Endothelial cell of umbilical vein (primary cell): ENCODE results near the gene SLC25A21. TPM values are rescaled to one million over a fixed set of nuclear protein-coding genes. Genes with fewer than 3 reads are reported as not detected.

Source experiments
- BruUV-seq: library from RNA; stranded (reverse); fragments of 400-500 nt; replicated peaks from 2 replicates; lab custom pipeline; 2021; lab: Mats Ljungman, UMichigan
- CTCF ChIA-PET: fragments of 300-600, 350-600 bp; sonication (Branson Sonifier 250); formaldehyde crosslinking; loops from one replicate; lab custom pipeline; 2021; ENCODE audit warnings: antibody characterized with exemption, inconsistent platforms; lab: Charles Lee
- POLR2A ChIA-PET: fragments of 300-600, 350-600 bp; sonication (Branson Sonifier 250); formaldehyde crosslinking; loops from one replicate; lab custom pipeline; 2021; ENCODE audit warnings: antibody characterized with exemption, inconsistent platforms; lab: Charles Lee
- DNase-seq: peaks from one replicate; pipeline ENCODE4 v3.0.0-alpha.2; 2011; ENCODE audit warnings: low read depth, low spot score
- FAIRE-seq: peaks from 2 replicates; lab custom pipeline; 2011; peaks lifted over from hg19 to GRCh38; lab: Jason Lieb, UNC
- H2AFZ ChIP-seq: 2 replicates; pipeline ENCODE4 v1.6.0; 2012; ENCODE audit warnings: low read depth, low read length, control low read depth, inconsistent platforms
- H3K27ac ChIP-seq: 2 replicates; pipeline ENCODE4 v1.5.1; 2011; ENCODE audit warnings: low read depth, mild to moderate bottlenecking, control low read depth, low read length, moderate library complexity; ENCODE audit not compliant: insufficient read depth
- H3K27me3 ChIP-seq, 2 experiments: 2 replicates each; pipeline versions ENCODE4 v1.6.0 to v1.6.1; 2011; ENCODE audit warnings: low read length in 2 of 2, mixed read lengths in 1 of 2; ENCODE audit not compliant: control insufficient read depth in 2 of 2, insufficient read depth in 2 of 2
- H3K36me3 ChIP-seq, 2 experiments: 2 replicates in 1 of 2; 3 replicates in 1 of 2; pipeline ENCODE4 v1.5.1; 2011; ENCODE audit warnings: low read length in 2 of 2, mild to moderate bottlenecking in 1 of 2, moderate library complexity in 1 of 2; ENCODE audit not compliant: control insufficient read depth in 2 of 2, insufficient read depth in 2 of 2; ENCODE audit errors: extremely low read depth in 1 of 2
- H3K4me1 ChIP-seq: 3 replicates; pipeline ENCODE4 v1.5.1; 2011; ENCODE audit warnings: mild to moderate bottlenecking, low read length; ENCODE audit not compliant: control insufficient read depth, insufficient read depth; ENCODE audit errors: extremely low read depth
- H3K4me2 ChIP-seq: 2 replicates; pipeline ENCODE4 v1.6.1; 2011; ENCODE audit warnings: low read length, control low read depth, mixed read lengths; ENCODE audit not compliant: insufficient read depth
- H3K4me3 ChIP-seq, 3 experiments: fragments of 200-600 bp in 1 of 3; sonication (generic), shearing (Covaris generic) in 1 of 3; replicated peaks in 1 of 3; 2 replicates each; pipeline ENCODE4 v1.5.1; 2011 to 2016; ENCODE audit warnings: control low read depth in 3 of 3, low read length in 3 of 3, mild to moderate bottlenecking in 2 of 3, inconsistent platforms in 1 of 3, low read depth in 1 of 3, moderate library complexity in 1 of 3; ENCODE audit not compliant: insufficient read depth in 1 of 3
- H3K79me2 ChIP-seq: 2 replicates; pipeline ENCODE4 v1.6.0; 2012; ENCODE audit warnings: low read length, inconsistent platforms; ENCODE audit not compliant: control insufficient read depth, insufficient read depth
- H3K9ac ChIP-seq: replicated peaks from 2 replicates; pipeline ENCODE3; 2011; ENCODE audit warnings: low read length, control low read depth; ENCODE audit not compliant: insufficient read depth; ENCODE audit errors: extremely low read depth
- H3K9me1 ChIP-seq: replicated peaks from 3 replicates; pipeline ENCODE4 v1.6.0; 2011; ENCODE audit warnings: mild to moderate bottlenecking, low read length; ENCODE audit not compliant: control insufficient read depth, insufficient read depth; ENCODE audit errors: extremely low read depth
- H3K9me3 ChIP-seq: replicated peaks from 2 replicates; pipeline ENCODE4 v1.5.1; 2012; ENCODE audit warnings: low read length, inconsistent platforms; ENCODE audit not compliant: control insufficient read depth, insufficient read depth
- H4K20me1 ChIP-seq: replicated peaks from 2 replicates; pipeline ENCODE3; 2011; ENCODE audit warnings: mild to moderate bottlenecking, low read length; ENCODE audit not compliant: control insufficient read depth, insufficient read depth; ENCODE audit errors: extremely low read depth
- EZH2 ChIP-seq: IDR thresholded peaks from 2 replicates; pipeline ENCODE4 v1.6.1; 2012; ENCODE audit warnings: borderline replicate concordance, low read depth, mild to moderate bottlenecking, moderate library complexity, low read length, inconsistent platforms; ENCODE audit not compliant: severe bottlenecking
- FOS ChIP-seq: IDR thresholded peaks from 2 replicates; pipeline ENCODE4 v1.6.1; 2011; ENCODE audit warnings: mild to moderate bottlenecking, low read length, moderate library complexity, borderline replicate concordance; ENCODE audit not compliant: insufficient read depth
- GATA2 ChIP-seq: IDR thresholded peaks from 2 replicates; pipeline ENCODE4 v1.7.0; 2011; ENCODE audit warnings: low read depth, mild to moderate bottlenecking, moderate library complexity, mixed read lengths, low read length; ENCODE audit not compliant: insufficient read length, insufficient read depth
- MYC ChIP-seq: IDR thresholded peaks from one replicate; pipeline ENCODE4 v1.6.1; 2011; ENCODE audit warnings: mild to moderate bottlenecking, low read depth, low read length
- POLR2A ChIP-seq: IDR thresholded peaks from 2 replicates; pipeline ENCODE4 v1.6.1; 2012; ENCODE audit warnings: low read depth, mild to moderate bottlenecking, control low read depth, low read length
- POLR2AphosphoS5 ChIP-seq: IDR thresholded peaks from 2 replicates; pipeline ENCODE4 v1.6.1; 2012; ENCODE audit warnings: low read depth, mild to moderate bottlenecking, control low read depth, low read length, moderate library complexity; ENCODE audit not compliant: insufficient read depth
- dilution Hi-C: fragments of 300-500 bp; cut with MboI; formaldehyde crosslinking; loops from one replicate; pipeline ENCODE4 v1.15.0; 2019; ENCODE audit warnings: low sequenced_read_pairs; ENCODE audit not compliant: extremely low pct_ligation_motif_present
- intact Hi-C: fragments of 100-400 bp; cut with micrococcal nuclease; formaldehyde crosslinking; loops from one replicate; pipeline ENCODE4 v1.10.0; 2022
- polyA plus RNA-seq, 4 experiments: library from polyadenylated mRNA; depleted of rRNA in 3 of 4; stranded (reverse) in 3 of 4; unstranded in 1 of 4; fragments of >200 nt; gene quantifications; 2 replicates each; pipeline versions ENCODE4 v1.2.1 to v1.2.3, GENCODE V29; 2011 to 2012; ENCODE audit warnings: missing spikeins in 1 of 4
- total RNA-seq: library from RNA; stranded (reverse); gene quantifications from 2 replicates; pipeline ENCODE4 v1.2.3, GENCODE V29; 2021
- TF ChIP-seq, protein P1 (sequence below): IDR thresholded peaks from 2 replicates; pipeline ENCODE4 v1.6.1; 2011; ENCODE audit not compliant: insufficient read depth, insufficient read length
- TF ChIP-seq, protein P2 (sequence below), 2 donors: IDR thresholded peaks; 1 replicate in 1 of 2; 2 replicates in 1 of 2; pipeline ENCODE4 v1.5.1; 2011; ENCODE audit warnings: low read length in 2 of 2, mild to moderate bottlenecking in 2 of 2, moderate library complexity in 2 of 2, control low read depth in 1 of 2, inconsistent platforms in 1 of 2, low read depth in 1 of 2; ENCODE audit not compliant: insufficient read depth in 1 of 2; ENCODE audit errors: extremely low read depth in 1 of 2

The SLC25A21 gene
- total and polyA plus RNA-seq, 2 donors (not counting 3 experiments of a cell fraction or from before 2014, with no cell fraction given), result 0.98 to 1.4 TPM

DNA sequence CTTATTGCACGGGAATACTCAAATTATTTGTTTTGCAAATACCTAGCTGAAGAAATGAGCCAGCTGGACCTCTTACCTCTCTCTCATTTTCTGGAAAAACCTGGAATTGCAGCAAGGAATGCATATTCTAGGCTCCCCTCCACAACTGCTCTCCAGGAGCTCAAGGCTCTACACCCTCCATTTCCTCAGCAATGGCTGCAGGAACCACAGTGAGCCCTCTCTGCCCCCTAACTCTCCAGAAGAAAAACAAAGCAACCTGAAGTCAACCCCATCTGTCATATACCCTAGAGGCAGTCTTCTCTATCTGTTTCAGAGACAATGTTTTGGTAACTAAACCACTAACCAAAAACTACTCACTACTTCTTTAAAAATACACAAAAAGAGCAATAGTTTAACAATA lies 221.6 kb downstream of the SLC25A21 start:
- Histone ChIP-seq H3K4me3 (no peak overlapping the region), H3K9ac (no peak overlapping the region), H3K9me1 (no peaks in the 10 kb centered on the region), H3K9me3 (no peaks in the 10 kb centered on the region), H3K27ac (no peak overlapping the region), H3K79me2 (no peaks in the 10 kb centered on the region), H3K4me1 (no peaks in the 10 kb centered on the region), H3K36me3 (no peaks in the 10 kb centered on the region), H4K20me1 (no peaks in the 10 kb centered on the region), H3K4me2 (no peak overlapping the region), H3K27me3 (no peaks in the 10 kb centered on the region), H2AFZ (no peak overlapping the region)
- ChIA-PET CTCF (interaction anchor here (1.2 kb wide), 1 partner anchor 9 kb away, joined by 9 read pairs; no protein-coding TSS in a partner anchor), POLR2A (no interaction called here)
- FAIRE-seq (no peak), DNase-seq (no peak)
- dilution Hi-C loops (no loop called here), intact Hi-C loops (no loop called here)
- no TSS peak for BruUV-seq
- TF ChIP-seq, protein P1, sequence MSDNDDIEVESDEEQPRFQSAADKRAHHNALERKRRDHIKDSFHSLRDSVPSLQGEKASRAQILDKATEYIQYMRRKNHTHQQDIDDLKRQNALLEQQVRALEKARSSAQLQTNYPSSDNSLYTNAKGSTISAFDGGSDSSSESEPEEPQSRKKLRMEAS, result no peak
- no peak for TF ChIP-seq EZH2
- TF ChIP-seq POLR2AphosphoS5, result no peak
- TF ChIP-seq FOS, result no peak
- no peak for TF ChIP-seq GATA2
- TF ChIP-seq, protein P2, sequence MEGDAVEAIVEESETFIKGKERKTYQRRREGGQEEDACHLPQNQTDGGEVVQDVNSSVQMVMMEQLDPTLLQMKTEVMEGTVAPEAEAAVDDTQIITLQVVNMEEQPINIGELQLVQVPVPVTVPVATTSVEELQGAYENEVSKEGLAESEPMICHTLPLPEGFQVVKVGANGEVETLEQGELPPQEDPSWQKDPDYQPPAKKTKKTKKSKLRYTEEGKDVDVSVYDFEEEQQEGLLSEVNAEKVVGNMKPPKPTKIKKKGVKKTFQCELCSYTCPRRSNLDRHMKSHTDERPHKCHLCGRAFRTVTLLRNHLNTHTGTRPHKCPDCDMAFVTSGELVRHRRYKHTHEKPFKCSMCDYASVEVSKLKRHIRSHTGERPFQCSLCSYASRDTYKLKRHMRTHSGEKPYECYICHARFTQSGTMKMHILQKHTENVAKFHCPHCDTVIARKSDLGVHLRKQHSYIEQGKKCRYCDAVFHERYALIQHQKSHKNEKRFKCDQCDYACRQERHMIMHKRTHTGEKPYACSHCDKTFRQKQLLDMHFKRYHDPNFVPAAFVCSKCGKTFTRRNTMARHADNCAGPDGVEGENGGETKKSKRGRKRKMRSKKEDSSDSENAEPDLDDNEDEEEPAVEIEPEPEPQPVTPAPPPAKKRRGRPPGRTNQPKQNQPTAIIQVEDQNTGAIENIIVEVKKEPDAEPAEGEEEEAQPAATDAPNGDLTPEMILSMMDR (IDR thresholded peaks at IDR 0.05; ENCODE audit: extremely low read depth in 1 of 2, insufficient read depth in 1 of 2, low read depth in 1 of 2, low read length in 2 of 2), result no peak
- no peak for TF ChIP-seq POLR2A
- TF ChIP-seq MYC, result no peak
